AG09319 (cell line): ENCODE results near the gene PWP2.
"Not testable (repeated sequence)": the region's sequence is repeated elsewhere in the genome, so short reads cannot be mapped to it uniquely, and the experiment has no call there.

ENCODE experiments used
- DNase-seq: peaks from one replicate; pipeline ENCODE4 v3.0.0-alpha.2; 2010; ENCODE audit warnings: low read depth; ENCODE audit errors: extremely low read depth

The PWP2 gene

GRCh38 chr21:44163167-44163653, 56.0 kb downstream of the PWP2 start:
- DNase-seq, result not testable (repeated sequence)

GRCh38 chr21:44165933-44166332, 58.7 kb downstream of the PWP2 start:
- DNase-seq, result not testable (repeated sequence)

- DNase-seq, result not testable (repeated sequence)
Measured at GRCh38 chr21:44167527-44167926, 60.3 kb downstream of the PWP2 start.

GRCh38 chr21:44170326-44170725, 63.1 kb downstream of the PWP2 start:
- DNase-seq, result not testable (repeated sequence)

DNA sequence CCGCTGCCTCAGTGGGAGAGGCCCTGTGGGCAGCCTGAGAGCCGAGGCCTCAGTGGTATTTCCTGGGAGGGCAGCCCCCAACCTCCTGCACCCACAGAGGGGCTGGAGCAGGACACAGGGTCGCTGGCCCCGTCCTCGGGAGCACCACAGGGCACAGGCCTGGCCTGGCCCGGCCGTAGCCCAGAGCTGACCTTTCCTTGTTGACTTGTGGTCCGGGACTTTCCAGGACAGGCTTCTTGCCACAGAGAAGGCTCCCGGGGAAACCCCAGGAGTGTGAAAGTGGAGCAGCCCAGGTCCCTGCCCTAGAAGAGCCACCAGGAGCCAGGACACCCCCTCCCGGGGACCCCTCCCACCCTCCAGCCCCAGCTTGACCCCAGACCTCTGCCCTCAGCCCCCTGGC, 63.7 kb downstream of the PWP2 start:
- DNase-seq, result not testable (repeated sequence)

GRCh38 chr21:44171962-44172572, 64.9 kb downstream of the PWP2 start:
- DNase-seq, result not testable (repeated sequence)

GRCh38 chr21:44172741-44173140, 65.5 kb downstream of the PWP2 start:
- not testable (repeated sequence) for DNase-seq

GRCh38 chr21:44175189-44175588, 68.0 kb downstream of the PWP2 start:
- not testable (repeated sequence) for DNase-seq

- not testable (repeated sequence) for DNase-seq
Measured at GRCh38 chr21:44176127-44176526, 68.9 kb downstream of the PWP2 start.
